Stimulated activated CD4-positive, alpha-beta T cell treated with anti-CD3 and anti-CD28 coated beads, Interleukin-1b, Interleukin-23, amount 100 ng/mL, for 24 hours (primary cell): ENCODE results near the gene POC1A.
A peak's percentile ranks its signal among the peaks of the same experiment; 100 is the strongest.
"Not testable (repeated sequence)": the region's sequence is repeated elsewhere in the genome, so short reads cannot be mapped to it uniquely, and the experiment has no call there.

ENCODE experiments used
- DNase-seq, 4 experiments: peaks; one replicate each; pipeline ENCODE4 v3.0.0-alpha.2; 2020; ENCODE audit warnings: low read depth in 4 of 4, low spot score in 1 of 4

Gene POC1A

DNA sequence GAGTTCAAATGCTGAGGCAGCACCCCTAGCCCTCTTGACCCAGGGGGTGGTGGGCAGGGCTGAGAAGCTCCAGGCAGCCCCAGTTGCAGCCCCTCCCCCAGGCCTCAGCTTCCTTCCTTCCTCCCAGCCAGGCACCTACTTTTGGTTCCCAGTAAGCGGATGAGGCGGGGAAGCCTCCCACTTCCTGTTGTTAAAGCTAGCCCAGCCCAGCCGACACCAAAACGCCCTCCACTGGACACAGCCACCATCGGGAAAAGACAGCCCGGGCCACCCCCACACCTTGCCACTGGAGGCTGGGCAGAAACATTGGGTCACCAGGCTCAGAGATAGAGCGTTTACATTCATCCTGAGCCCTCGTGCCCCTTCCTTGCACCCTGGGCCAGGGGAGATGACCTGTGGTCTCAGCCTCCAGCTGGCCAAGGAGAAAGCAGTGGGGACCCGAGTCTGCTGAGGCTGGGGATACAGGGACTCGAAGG is 101.4 kb downstream of the POC1A start:
- DNase-seq = peak in 1 of 4 experiments; percentile 34

- no peak for DNase-seq
Observed at GRCh38 chr3:52051444-52051843, 102.8 kb downstream of the POC1A start.

- no peak for DNase-seq
Observed at GRCh38 chr3:52050571-52050970, 103.7 kb downstream of the POC1A start.

DNA sequence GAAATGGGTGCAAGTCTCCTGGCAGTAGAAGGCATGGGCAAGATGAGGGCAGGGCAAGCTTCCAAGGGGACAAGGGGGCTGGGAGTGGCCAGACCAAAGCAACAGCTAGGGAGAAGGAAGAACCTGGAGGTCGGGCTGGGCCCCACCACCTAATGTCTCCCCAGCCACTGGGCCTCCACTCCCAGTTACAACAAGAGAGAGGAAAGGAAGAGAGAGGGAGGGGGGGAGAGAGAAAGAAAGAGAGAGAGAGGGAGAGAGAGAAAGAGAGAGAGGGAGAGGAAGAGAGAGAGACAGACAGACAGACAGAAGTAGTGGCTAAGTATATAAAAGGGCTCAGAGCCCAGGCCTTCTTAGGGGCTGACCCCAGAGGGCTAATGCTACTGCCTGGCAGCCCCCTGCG is 104.7 kb downstream of the POC1A start:
- no peak for DNase-seq

- DNase-seq = no peak
Observed at GRCh38 chr3:52047295-52047960, 106.8 kb downstream of the POC1A start.

DNA sequence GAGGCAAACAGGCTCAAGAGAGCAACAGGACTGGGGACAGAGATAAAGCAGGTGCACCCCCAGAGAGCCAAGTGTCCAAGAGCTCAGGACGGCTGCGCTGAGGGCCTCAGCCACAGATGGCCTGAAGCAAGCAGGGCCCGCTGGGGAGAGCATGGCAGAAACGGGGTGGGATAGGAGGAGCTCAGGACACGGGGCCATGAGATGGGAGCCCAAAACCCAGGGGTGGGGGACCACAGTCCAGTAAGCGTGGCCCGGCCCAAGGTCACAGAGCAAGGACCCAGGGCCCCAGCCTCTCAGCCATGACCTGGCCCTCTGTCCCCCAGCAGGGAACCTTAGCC is 107.4 kb downstream of the POC1A start:
- no peak for DNase-seq

DNA sequence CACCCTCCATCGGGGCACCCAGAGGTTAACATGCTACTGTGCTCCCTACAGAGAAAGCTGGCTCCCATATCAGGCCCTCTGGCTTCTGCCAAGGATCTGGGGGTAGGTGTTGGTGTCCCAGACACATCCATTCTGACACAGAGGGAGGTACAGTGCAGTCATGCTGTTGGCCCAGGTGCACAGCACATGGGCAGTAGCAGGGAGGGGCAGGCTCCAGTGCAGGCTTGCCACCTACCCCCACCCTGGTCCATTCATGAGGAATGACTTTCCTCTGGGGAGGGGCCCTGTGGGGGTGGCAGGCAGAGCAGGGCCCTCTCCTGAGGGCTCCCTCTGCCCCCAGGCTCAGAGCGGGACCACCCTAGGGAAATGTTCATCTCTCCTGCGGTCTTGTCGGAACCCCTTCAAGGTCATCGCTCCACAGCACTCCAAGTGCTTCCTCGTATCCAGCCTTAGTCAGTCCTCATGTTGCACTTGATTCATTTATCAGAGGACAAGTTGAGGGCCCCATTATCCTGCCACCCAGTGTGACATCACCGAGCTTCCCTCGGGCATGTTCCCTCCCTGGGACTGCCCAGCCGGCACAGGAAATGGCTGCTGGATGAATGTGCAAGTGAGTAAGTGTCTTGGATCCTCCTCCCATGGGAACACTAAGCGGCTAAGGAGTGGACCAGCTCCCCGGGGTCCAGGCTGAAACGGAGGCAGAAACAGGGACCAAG is 107.9 kb downstream of the POC1A start:
- DNase-seq = no peak

DNA sequence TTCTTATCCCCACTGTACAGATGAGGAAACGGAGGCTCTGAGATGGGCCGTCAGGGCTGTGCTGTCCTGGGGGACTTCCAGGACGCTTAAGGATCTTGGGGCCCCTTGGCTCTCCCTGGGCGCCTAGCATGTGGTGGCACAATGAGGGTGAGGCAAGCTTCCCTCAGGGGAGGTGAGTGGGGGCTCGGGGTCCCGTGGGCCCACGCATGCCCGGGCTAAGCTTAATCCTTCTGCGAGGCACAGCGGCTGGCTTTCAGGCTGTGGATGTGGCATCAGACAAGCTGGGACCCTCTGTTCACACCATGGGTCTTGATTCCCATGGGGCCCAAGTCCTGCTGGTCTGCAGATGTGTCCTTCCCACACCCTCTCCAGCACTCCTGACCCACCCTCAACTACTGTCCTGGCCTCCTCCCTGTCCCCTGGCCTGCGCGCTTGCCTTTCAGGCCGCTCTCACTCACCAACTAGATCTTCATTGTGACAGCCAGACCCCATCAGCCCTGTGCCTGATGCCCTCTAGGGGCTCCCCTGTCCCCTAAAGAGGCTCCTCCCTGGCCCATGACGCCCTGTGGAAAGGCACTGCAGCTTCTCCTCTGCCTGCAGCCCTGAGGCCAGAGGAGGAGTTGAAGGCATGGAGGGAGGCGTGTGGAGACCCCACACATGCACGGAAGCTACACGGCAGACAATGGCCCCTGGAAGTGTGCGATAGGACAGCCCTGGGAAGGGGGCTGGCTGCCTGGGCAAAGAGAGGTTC is 109.2 kb downstream of the POC1A start:
- no peak for DNase-seq

- no peak for DNase-seq
Observed at GRCh38 chr3:52043750-52044149, 110.5 kb downstream of the POC1A start.

GRCh38 chr3:52043039-52043438 is 111.2 kb downstream of the POC1A start:
- not testable (repeated sequence) for DNase-seq

- DNase-seq = no peak
Observed at GRCh38 chr3:52041118-52041731, 113.0 kb downstream of the POC1A start.

DNA sequence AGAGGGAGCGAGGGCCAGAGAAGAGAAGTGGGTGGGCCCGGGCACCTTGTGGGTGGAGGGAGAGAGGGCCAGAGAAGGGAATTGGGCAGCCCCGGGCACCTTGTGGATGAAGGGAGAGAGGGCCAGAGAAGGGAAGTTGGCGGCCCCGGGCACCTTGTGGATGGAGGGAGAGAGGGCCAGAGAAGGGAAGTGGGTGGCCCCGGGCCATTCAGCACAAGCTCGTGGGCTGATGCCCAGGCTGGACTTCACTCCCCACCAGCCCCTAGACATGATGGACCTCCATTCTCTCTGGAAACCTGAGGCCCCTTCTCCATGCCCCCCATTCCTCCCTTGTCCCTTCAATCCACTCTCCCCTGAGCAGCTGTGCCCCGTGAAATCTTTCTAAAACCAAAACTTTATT is 113.6 kb downstream of the POC1A start:
- DNase-seq = no peak

GRCh38 chr3:52039846-52040245 is 114.4 kb downstream of the POC1A start:
- no peak for DNase-seq

DNA sequence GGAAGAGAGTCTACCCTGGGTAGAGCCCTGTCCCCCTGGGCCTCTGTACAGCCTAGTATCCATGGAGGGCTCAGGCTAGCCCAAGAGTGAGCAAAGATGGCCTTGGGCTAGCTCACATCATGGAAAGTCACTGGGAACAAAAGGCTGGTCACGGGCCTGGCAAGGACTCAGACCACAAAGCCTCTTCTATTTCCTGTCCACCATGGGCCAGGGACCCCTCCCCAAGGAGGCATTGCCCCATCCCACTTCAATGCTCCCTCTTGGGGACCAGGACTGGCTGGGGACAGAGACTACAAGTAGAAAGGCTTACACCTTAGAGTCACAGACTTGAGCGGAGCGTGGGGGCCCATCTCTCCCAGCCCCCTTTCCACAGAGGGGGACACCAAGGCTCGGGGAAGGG is 114.8 kb downstream of the POC1A start:
- no peak for DNase-seq

- DNase-seq = no peak
Observed at GRCh38 chr3:52038227-52038626, 116.0 kb downstream of the POC1A start.

GRCh38 chr3:52037291-52037690 is 116.9 kb downstream of the POC1A start:
- DNase-seq = no peak

DNA sequence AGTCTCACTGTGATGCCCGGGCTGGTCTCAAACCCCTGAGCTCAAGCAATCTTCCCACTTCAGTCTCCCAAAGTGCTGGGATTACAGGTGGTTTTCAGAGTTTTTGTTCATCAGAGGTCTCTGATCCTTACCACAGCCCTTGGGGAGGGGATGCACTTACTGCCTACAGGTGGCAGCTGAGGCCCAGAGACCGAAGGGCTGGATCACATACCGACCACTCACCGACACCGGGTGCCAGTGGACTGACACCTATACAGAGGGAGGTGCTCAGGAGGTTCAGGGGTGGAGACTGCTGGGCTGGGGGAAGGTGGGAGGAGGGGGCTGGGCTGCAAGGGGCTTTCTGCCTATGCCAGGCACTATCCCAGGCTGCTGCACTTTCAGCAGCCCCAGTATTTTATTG is 117.4 kb downstream of the POC1A start:
- DNase-seq = no peak

GRCh38 chr3:52036222-52036694 is 118.0 kb downstream of the POC1A start:
- DNase-seq = no peak

- no peak for DNase-seq
Observed at GRCh38 chr3:52034651-52035050, 119.6 kb downstream of the POC1A start.

- no peak for DNase-seq
Observed at GRCh38 chr3:52034212-52034611, 120.0 kb downstream of the POC1A start.

DNA sequence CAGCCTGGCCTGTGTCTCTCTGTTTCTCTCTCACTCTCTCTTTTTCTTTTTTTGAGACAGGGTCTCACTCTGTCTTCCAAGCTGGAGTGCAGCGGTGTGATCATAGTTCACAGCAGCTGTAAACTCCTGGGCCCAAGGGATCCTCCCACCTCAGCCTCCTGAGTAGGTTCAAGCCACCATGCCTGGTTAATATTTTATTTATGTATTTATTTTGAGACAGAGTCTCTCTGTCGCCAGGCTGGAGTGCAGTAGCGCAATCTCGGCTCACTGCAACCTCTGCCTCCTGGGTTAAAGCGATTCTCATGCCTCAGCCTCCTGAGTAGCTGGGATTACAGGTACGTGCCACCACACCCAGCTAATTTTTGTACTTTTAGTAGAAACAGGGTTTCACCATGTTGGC is 120.5 kb downstream of the POC1A start:
- DNase-seq = not testable (repeated sequence)
